Measurements from ENCODE around the gene POPDC3. TPM values are rescaled to one million over a fixed set of nuclear protein-coding genes. Genes with fewer than 3 reads are reported as not detected.
A peak's percentile ranks its signal among the peaks of the same experiment; 100 is the strongest.

The POPDC3 gene
- total RNA-seq, 1 experiment from 2014 or later, result 41.4 TPM

DNA sequence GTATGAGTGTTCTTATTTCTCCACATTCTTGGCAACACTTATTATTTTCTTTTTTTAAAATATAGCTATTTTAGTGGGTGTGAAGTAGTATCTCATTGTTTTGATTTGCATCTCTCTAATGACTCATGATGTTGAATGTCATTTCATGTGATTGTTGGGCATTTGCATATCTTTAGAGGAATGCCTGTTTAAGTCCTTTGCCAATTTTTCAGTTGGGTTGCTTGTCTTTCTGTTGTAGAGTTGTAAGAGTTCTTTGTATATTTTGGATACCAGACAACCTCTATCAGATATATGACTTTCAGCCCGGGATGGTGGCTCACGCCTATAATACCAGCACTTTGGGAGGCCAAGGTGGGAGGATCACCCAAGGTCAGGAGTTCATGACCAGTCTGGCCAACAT lies 5.1 kb upstream of the POPDC3 start:
- Histone ChIP-seq H3K9me2 (replicated peaks; ENCODE audit: low read length) (no peaks in the 10 kb centered on the region), H3K36me3 (ENCODE audit: low read depth, low read length) (no peaks in the 10 kb centered on the region), H3K9ac (ENCODE audit: low read length) (no peak overlapping the region), H3K4me1 (ENCODE audit: insufficient read depth, low read length) (peaks cover 12% of the 10 kb centered on the region; the same call in 1 of the 2 replicates), H4K20me1 (ENCODE audit: low read length) (no peaks in the 10 kb centered on the region), H3F3A (ENCODE audit: low read length, unreplicated experiment) (no peaks in the 10 kb centered on the region), H3K9me3 (ENCODE audit: low read length) (no peaks in the 10 kb centered on the region), H3K79me2 (ENCODE audit: low read length) (peaks cover 10% of the 10 kb centered on the region; the same call in 1 of the 2 replicates), H3K4me2 (ENCODE audit: low read length) (no peak overlapping the region), H3K27me3 (ENCODE audit: low read length) (no peaks in the 10 kb centered on the region), H2AFZ (ENCODE audit: low read length) (no peak overlapping the region), H3K27ac (ENCODE audit: low read length) (no peak overlapping the region), H3K4me3 (ENCODE audit: low read length) (no peak overlapping the region)
- BruUV-seq (replicated peaks), result no TSS peak
- ChIA-PET POLR2A (ENCODE audit: unreplicated experiment) (no interaction called here), CTCF (no interaction called here)
- intact Hi-C loops (cut with micrococcal nuclease), result no loop called here
- TF ChIP-seq EZH2phosphoT487 (IDR thresholded peaks at IDR 0.05; ENCODE audit: borderline replicate concordance, low read length), result no peak
- no peak for TF ChIP-seq EZH2 (IDR thresholded peaks at IDR 0.05; ENCODE audit: low read length, unreplicated experiment)
- TF ChIP-seq CTCF (conservative IDR thresholded peaks at IDR 0.05; ENCODE audit: low read depth, low read length), result no peak
- ATAC-seq (no peak), DNase-seq (no peak)

DNA sequence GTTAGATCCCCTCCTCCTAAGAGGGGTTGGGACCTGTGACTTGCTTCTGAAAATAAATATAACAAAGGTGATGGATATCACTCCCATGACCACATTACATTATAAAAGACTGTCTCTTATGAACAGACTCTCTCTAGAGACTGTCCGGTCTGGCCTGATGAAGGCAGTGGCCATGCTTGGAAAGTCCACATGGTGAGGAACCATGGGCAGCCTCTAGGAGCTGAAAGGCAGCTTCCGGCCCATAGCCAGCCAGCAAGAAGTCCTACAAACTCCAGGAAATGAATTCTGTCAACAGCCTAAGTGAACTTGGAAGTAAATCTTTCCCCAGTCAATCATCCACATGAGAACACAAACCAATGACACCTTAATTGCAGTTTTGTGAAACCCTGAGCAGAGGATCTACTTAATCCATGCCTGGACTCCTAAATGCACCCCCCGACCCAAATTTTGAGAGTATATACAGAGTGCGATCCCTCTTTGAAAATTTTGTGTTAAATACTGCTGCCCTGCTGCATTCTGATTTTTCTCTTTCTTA lies 2.2 kb upstream of the POPDC3 start:
- TF ChIP-seq EZH2phosphoT487 (IDR thresholded peaks at IDR 0.05; ENCODE audit: borderline replicate concordance, low read length) (no peak), EZH2 (IDR thresholded peaks at IDR 0.05; ENCODE audit: low read length, unreplicated experiment) (no peak), CTCF (conservative IDR thresholded peaks at IDR 0.05; ENCODE audit: low read depth, low read length) (no peak)
- BruUV-seq (replicated peaks), result no TSS peak
- no peaks in the 10 kb centered on the region for H3K9me3 ChIP-seq (ENCODE audit: low read length)
- H3K9ac ChIP-seq (ENCODE audit: low read length), result no peak overlapping the region
- peaks cover 21% of the 10 kb centered on the region for H3K4me1 ChIP-seq (ENCODE audit: insufficient read depth, low read length)
- no peak overlapping the region for H3K4me3 ChIP-seq (ENCODE audit: low read length)
- ATAC-seq (no peak), DNase-seq (no peak)
- POLR2A ChIA-PET (ENCODE audit: unreplicated experiment), result no interaction called here
- H3K36me3 ChIP-seq (ENCODE audit: low read depth, low read length), result no peaks in the 10 kb centered on the region
- H3K27ac ChIP-seq (ENCODE audit: low read length), result no peak overlapping the region
- intact Hi-C loops (cut with micrococcal nuclease), result no loop called here
- H3K4me2 ChIP-seq (ENCODE audit: low read length), result no peak overlapping the region
- H3K9me2 ChIP-seq (replicated peaks; ENCODE audit: low read length), result no peaks in the 10 kb centered on the region
- CTCF ChIA-PET, result no interaction called here
- no peaks in the 10 kb centered on the region for H3K27me3 ChIP-seq (ENCODE audit: low read length)
- peaks cover 33% of the 10 kb centered on the region for H3K79me2 ChIP-seq (ENCODE audit: low read length)
- no peaks in the 10 kb centered on the region for H3F3A ChIP-seq (ENCODE audit: low read length, unreplicated experiment)
- no peaks in the 10 kb centered on the region for H4K20me1 ChIP-seq (ENCODE audit: low read length)
- no peak overlapping the region for H2AFZ ChIP-seq (ENCODE audit: low read length)

DNA sequence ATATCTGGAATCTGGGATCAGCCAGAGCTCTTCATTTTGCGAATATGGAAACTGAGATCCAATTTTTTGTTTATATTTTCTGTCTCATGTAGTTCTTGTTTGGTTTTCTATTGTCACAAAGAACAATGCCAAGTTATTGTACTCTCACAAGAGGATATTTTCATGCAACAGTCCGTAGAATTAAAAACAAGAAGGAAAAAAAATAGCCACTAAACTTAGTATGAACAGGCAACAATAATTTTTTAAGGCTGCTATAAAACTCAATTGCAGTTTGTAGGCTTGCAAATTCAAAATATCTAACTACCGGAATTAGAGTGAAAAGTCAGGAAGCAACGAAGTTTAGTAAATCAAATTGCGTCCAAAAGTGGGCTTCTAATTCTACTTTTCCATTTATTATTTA lies 1.2 kb downstream of the POPDC3 start:
- Histone ChIP-seq H3K9ac (ENCODE audit: low read length) (peak overlapping the region; percentile 90), H2AFZ (ENCODE audit: low read length) (no peak overlapping the region), H3K9me3 (ENCODE audit: low read length) (no peaks in the 10 kb centered on the region), H3K36me3 (ENCODE audit: low read depth, low read length) (0 out of 2 replicates have a peak, but pooled peaks cover 1% of the 10 kb centered on the region), H3F3A (ENCODE audit: low read length, unreplicated experiment) (no peaks in the 10 kb centered on the region), H3K79me2 (ENCODE audit: low read length) (peaks cover 57% of the 10 kb centered on the region), H3K27ac (ENCODE audit: low read length) (peak overlapping the region; percentile 92), H3K4me1 (ENCODE audit: insufficient read depth, low read length) (peaks cover 29% of the 10 kb centered on the region), H3K4me3 (ENCODE audit: low read length) (peak overlapping the region; percentile 89), H4K20me1 (ENCODE audit: low read length) (no peaks in the 10 kb centered on the region), H3K9me2 (replicated peaks; ENCODE audit: low read length) (no peaks in the 10 kb centered on the region), H3K4me2 (ENCODE audit: low read length) (peak overlapping the region; percentile 81), H3K27me3 (ENCODE audit: low read length) (no peaks in the 10 kb centered on the region)
- ATAC-seq (no peak), DNase-seq (no peak)
- POLR2A ChIA-PET (ENCODE audit: unreplicated experiment), result no interaction called here
- TSS peak; percentile 43 for BruUV-seq (replicated peaks)
- no peak for TF ChIP-seq EZH2 (IDR thresholded peaks at IDR 0.05; ENCODE audit: low read length, unreplicated experiment)
- no peak for TF ChIP-seq CTCF (conservative IDR thresholded peaks at IDR 0.05; ENCODE audit: low read depth, low read length)
- no peak for TF ChIP-seq EZH2phosphoT487 (IDR thresholded peaks at IDR 0.05; ENCODE audit: borderline replicate concordance, low read length)
- CTCF ChIA-PET, result no interaction called here
- intact Hi-C loops (cut with micrococcal nuclease), result loop anchor here (2.0 to 5.0 kb wide), 5 partner anchors 32 to 224 kb away; partner anchors contain the start of gene PREP

Measured in PC-3 (cell line).